ENCODE data around the gene PRICKLE2. TPM values are rescaled to one million over a fixed set of nuclear protein-coding genes. Genes with fewer than 3 reads are reported as not detected.

Gene PRICKLE2
- total RNA-seq, 1 experiment from 2014 or later, result 5.6 TPM

- TF ChIP-seq ATF2 (CRISPR knock-in tag; IDR thresholded peaks at IDR 0.05; ENCODE audit: borderline replicate concordance, low read depth) (no peak), ZNF671 (CRISPR knock-in tag; IDR thresholded peaks at IDR 0.05) (no peak)
Measured at GRCh38 chr3:64157150-64158035, 67.9 kb downstream of the PRICKLE2 start (continued).

GRCh38 chr3:64155328-64155727 lies 69.9 kb downstream of the PRICKLE2 start:
- Mint-ChIP-seq H3K27me3 (ENCODE audit: low read depth) (no peaks in the 10 kb centered on the region), H3K4me1 (peaks cover 34% of the 10 kb centered on the region), H3K4me3 (no peak overlapping the region), H3K36me3 (peaks cover 7% of the 10 kb centered on the region), H3K9me3 (peaks cover 3% of the 10 kb centered on the region), H3K27ac (no peak overlapping the region)
- CTCF ChIA-PET, result interaction anchor here (0.7 kb wide), 1 partner anchor 308 kb away, joined by 3 read pairs; no protein-coding TSS in a partner anchor
- POLR2A ChIA-PET, result interaction anchor here (1.4 kb wide), 1 partner anchor 11 kb away, joined by 3 read pairs; no protein-coding TSS in a partner anchor
- ATAC-seq, result no peak
- no peak for DNase-seq (ENCODE audit: low spot score)
- TF ChIP-seq ERG (CRISPR knock-in tag; IDR thresholded peaks at IDR 0.05), result no peak
- TF ChIP-seq FOXJ3 (CRISPR knock-in tag; IDR thresholded peaks at IDR 0.05; ENCODE audit: borderline replicate concordance), result no peak
- TF ChIP-seq ZNF263 (CRISPR knock-in tag; IDR thresholded peaks at IDR 0.05; ENCODE audit: low read depth), result no peak
- no peak for TF ChIP-seq RELA (CRISPR knock-in tag; IDR thresholded peaks at IDR 0.05; ENCODE audit: borderline replicate concordance)
- TF ChIP-seq SMAD4 (CRISPR knock-in tag; IDR thresholded peaks at IDR 0.05), result no peak
- no peak for TF ChIP-seq PREB (CRISPR knock-in tag; IDR thresholded peaks at IDR 0.05; ENCODE audit: borderline replicate concordance)
- no peak for TF ChIP-seq ZNF138 (CRISPR knock-in tag; conservative IDR thresholded peaks at IDR 0.05)
- TF ChIP-seq, protein P1, sequence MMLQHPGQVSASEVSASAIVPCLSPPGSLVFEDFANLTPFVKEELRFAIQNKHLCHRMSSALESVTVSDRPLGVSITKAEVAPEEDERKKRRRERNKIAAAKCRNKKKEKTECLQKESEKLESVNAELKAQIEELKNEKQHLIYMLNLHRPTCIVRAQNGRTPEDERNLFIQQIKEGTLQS (CRISPR knock-in tag; conservative IDR thresholded peaks at IDR 0.05), result no peak
- no peak for TF ChIP-seq USF2 (CRISPR knock-in tag; IDR thresholded peaks at IDR 0.05)
- TF ChIP-seq, protein P2, sequence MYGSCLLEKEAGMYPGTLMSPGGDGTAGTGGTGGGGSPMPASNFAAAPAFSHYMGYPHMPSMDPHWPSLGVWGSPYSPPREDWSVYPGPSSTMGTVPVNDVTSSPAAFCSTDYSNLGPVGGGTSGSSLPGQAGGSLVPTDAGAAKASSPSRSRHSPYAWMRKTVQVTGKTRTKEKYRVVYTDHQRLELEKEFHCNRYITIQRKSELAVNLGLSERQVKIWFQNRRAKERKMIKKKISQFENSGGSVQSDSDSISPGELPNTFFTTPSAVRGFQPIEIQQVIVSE (CRISPR knock-in tag; IDR thresholded peaks at IDR 0.05; ENCODE audit: borderline replicate concordance), result no peak
- TF ChIP-seq ATF2 (CRISPR knock-in tag; IDR thresholded peaks at IDR 0.05; ENCODE audit: borderline replicate concordance, low read depth), result no peak
- TF ChIP-seq, protein P3, sequence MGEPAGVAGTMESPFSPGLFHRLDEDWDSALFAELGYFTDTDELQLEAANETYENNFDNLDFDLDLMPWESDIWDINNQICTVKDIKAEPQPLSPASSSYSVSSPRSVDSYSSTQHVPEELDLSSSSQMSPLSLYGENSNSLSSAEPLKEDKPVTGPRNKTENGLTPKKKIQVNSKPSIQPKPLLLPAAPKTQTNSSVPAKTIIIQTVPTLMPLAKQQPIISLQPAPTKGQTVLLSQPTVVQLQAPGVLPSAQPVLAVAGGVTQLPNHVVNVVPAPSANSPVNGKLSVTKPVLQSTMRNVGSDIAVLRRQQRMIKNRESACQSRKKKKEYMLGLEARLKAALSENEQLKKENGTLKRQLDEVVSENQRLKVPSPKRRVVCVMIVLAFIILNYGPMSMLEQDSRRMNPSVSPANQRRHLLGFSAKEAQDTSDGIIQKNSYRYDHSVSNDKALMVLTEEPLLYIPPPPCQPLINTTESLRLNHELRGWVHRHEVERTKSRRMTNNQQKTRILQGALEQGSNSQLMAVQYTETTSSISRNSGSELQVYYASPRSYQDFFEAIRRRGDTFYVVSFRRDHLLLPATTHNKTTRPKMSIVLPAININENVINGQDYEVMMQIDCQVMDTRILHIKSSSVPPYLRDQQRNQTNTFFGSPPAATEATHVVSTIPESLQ (CRISPR knock-in tag; IDR thresholded peaks at IDR 0.05), result no peak
- TF ChIP-seq HMGA2 (CRISPR knock-in tag; IDR thresholded peaks at IDR 0.05), result no peak
- no peak for TF ChIP-seq HMGXB4 (CRISPR knock-in tag; IDR thresholded peaks at IDR 0.05)
- TF ChIP-seq FOXP4 (CRISPR knock-in tag; IDR thresholded peaks at IDR 0.05), result no peak
- TF ChIP-seq, protein P4, sequence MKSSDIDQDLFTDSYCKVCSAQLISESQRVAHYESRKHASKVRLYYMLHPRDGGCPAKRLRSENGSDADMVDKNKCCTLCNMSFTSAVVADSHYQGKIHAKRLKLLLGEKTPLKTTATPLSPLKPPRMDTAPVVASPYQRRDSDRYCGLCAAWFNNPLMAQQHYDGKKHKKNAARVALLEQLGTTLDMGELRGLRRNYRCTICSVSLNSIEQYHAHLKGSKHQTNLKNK (CRISPR knock-in tag; IDR thresholded peaks at IDR 0.05), result no peak
- TF ChIP-seq KAT7 (CRISPR knock-in tag; IDR thresholded peaks at IDR 0.05; ENCODE audit: borderline replicate concordance), result no peak
- no peak for TF ChIP-seq ZNF317 (CRISPR knock-in tag; IDR thresholded peaks at IDR 0.05; ENCODE audit: borderline replicate concordance, low read depth)
